ENCODE measurements around the gene RPLP2.

Gene RPLP2

DNA sequence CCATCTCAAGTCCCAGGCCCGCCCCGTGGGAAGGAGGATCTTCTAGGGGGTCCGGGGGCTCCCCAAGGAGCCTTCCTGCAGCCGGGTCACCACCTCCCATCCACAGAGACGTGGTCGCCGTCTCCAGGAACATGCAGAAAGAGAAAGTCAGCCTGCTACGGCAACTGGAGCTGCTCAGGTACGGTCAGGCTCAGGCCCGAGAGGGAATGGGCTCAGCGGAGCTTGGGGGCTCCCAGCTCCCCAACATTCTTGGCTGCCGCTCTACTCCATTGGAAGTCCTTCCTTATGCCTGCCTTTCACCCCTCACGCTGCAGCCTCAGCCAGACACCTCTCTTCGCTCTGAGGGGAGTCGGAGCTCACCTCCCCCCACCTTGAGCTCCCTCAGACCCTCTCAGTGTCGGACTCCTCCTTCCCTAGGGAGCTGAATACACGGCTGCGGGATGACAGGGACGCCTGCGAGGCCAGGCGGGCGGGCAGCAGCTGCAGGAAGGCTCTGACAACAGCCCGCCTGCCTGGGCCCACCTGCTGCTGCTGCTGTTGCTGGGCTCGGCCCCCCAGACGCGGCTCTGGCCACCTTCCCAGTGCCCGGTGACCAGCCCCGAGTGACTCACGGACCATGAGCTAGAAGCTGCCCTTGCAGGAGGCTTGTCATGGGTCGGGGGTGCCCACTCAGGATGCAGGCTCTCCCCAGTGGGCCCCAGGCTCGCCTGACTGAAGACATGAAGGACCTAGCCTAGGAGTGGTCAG, 21.5 kb downstream of the RPLP2 start:
- TF ChIP-seq, protein P1, sequence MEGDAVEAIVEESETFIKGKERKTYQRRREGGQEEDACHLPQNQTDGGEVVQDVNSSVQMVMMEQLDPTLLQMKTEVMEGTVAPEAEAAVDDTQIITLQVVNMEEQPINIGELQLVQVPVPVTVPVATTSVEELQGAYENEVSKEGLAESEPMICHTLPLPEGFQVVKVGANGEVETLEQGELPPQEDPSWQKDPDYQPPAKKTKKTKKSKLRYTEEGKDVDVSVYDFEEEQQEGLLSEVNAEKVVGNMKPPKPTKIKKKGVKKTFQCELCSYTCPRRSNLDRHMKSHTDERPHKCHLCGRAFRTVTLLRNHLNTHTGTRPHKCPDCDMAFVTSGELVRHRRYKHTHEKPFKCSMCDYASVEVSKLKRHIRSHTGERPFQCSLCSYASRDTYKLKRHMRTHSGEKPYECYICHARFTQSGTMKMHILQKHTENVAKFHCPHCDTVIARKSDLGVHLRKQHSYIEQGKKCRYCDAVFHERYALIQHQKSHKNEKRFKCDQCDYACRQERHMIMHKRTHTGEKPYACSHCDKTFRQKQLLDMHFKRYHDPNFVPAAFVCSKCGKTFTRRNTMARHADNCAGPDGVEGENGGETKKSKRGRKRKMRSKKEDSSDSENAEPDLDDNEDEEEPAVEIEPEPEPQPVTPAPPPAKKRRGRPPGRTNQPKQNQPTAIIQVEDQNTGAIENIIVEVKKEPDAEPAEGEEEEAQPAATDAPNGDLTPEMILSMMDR (IDR thresholded peaks at IDR 0.05; ENCODE audit: low read length, missing control alignments) = no peak
- H3K4me3 ChIP-seq (replicated peaks; ENCODE audit: low read depth, low read length) = no peak overlapping the region
- DNase-seq (ENCODE audit: low read depth) = no peak

DNA sequence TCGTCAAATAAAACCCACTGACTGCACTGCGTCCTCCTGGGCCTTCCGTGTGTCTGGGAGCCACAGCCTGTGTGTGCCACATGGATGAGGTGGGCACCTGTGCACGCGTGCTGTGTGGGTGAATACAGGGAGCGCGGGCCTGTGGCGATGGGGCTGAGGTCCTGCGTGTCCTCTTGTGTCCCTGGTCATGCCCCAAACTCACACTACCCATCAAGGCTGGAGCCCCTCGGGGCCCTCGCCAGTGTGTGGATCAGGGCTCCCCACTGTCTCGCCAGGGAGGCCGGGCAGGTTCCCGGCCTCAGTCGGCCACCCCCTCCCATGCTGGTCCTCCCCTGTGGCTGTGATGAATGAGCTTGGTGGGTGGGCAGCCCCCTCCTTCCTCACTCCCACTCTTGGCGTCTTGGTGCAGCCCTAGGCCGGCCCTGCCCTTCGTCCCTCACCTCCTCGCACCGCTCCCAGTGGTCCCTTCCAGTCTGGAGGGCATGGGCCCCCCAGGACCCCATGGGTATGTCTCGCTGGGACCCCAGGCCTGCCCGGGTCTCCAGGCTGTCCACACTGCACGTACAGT, 22.3 kb downstream of the RPLP2 start:
- peak overlapping the region; percentile 48 for H3K4me3 ChIP-seq (replicated peaks; ENCODE audit: low read depth, low read length)
- TF ChIP-seq, protein P1 (IDR thresholded peaks at IDR 0.05; ENCODE audit: low read length, missing control alignments) = no peak
- DNase-seq (ENCODE audit: low read depth) = no peak

DNA sequence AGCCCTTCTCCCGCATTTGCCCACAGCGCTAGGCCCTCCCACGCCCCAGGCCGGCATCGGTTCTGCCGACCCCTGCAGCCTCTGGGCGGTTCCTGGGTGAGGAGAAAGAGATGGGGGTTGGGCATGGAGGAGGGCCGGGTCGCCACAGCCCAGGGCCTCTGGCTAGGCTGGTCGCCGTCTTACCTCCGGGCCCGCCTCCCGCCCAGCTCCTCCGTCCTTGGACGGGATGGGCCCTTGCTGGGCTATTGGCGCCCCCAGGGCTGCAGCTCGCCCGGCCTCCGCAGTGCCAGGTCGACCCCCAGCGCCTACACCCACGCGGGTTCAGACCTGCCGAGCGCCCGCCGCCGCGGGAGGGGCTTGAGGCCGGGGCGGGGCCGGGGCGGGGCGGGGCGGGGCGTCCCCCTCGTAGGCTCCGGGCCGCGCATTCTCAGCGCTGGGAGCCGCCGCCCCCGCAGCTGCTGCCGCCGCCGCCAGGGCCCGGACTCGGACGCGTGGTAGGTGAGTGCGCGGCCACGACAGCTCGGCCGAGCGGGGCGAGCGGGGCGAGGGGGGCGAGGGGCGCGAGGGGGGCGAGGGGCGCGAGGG, 22.9 kb downstream of the RPLP2 start, which contains the start of gene CD151:
CD151 (plus strand) TSS at position 424 of the 585 bp plus-strand sequence. CDS start 3,118 bp downstream, outside the sequence.
- peak within 1 kb of the TSS; percentile 70 for H3K4me3 ChIP-seq (replicated peaks; ENCODE audit: low read depth, low read length)
- TF ChIP-seq, protein P1 (IDR thresholded peaks at IDR 0.05; ENCODE audit: low read length, missing control alignments) = no peak
- peak; percentile 47 for DNase-seq (ENCODE audit: low read depth)

DNA sequence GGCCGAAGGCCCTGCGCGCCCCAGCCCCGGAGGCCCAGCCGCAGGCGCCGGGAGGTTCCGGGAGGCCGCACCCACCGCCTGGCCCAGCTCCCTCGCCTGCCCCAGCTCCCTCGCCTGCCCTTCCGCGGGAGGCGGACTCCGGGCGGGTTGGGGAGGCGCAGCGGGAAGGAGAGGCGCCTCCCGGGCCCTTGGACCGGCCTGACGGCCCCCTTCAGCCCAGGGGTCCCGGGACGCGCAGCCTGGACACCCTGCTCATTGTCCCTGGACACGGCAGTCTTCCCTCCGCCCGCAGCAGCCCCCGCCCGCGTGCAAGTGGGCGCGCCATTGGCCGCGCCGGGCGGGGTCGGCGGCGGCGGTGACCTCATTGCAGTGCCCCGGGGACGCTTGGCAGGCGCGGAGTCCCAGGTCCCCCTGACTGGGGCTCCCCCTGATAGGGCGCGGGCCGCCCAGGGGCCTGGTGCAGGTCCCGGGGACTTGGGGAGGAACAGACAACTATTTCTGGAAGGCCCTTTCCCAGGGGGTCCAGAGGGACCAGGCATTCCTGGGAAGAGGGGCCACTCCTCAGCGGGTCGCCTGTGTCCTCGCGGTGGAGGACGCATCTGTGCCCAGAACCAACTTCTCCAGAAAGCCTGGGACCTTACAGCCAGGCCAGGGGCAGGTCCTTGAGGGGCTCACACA, 23.5 kb downstream of the RPLP2 start:
- no peak for DNase-seq (ENCODE audit: low read depth)
- TF ChIP-seq, protein P1 (IDR thresholded peaks at IDR 0.05; ENCODE audit: low read length, missing control alignments) = no peak
- peak overlapping the region; percentile 70 for H3K4me3 ChIP-seq (replicated peaks; ENCODE audit: low read depth, low read length)

DNA sequence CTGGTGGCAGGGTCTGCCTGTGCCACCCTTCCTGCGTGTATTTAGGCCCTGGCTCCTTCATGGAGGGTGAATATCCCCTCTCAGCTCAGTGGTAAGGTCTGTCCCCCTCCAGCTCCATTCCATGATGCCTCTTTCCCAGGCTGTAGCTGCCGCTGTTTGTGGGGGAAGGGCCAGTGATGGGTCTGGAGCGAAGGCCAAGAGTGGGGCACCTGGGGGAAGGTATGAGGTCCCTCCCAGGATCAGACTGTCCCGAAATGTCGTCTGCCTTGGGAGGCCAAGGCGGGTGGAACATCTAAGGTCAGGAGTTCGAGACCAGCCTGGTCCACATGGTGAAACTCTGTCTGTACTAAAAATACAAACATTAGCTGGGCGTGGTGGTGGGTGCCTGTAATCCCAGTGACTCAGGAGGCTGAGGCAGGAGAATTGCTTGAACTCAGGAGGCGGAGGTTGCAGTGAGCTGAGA, 24.1 kb downstream of the RPLP2 start:
- TF ChIP-seq, protein P1 (IDR thresholded peaks at IDR 0.05; ENCODE audit: low read length, missing control alignments) = no peak
- H3K4me3 ChIP-seq (replicated peaks; ENCODE audit: low read depth, low read length) = peak overlapping the region; percentile 70
- DNase-seq (ENCODE audit: low read depth) = no peak

DNA sequence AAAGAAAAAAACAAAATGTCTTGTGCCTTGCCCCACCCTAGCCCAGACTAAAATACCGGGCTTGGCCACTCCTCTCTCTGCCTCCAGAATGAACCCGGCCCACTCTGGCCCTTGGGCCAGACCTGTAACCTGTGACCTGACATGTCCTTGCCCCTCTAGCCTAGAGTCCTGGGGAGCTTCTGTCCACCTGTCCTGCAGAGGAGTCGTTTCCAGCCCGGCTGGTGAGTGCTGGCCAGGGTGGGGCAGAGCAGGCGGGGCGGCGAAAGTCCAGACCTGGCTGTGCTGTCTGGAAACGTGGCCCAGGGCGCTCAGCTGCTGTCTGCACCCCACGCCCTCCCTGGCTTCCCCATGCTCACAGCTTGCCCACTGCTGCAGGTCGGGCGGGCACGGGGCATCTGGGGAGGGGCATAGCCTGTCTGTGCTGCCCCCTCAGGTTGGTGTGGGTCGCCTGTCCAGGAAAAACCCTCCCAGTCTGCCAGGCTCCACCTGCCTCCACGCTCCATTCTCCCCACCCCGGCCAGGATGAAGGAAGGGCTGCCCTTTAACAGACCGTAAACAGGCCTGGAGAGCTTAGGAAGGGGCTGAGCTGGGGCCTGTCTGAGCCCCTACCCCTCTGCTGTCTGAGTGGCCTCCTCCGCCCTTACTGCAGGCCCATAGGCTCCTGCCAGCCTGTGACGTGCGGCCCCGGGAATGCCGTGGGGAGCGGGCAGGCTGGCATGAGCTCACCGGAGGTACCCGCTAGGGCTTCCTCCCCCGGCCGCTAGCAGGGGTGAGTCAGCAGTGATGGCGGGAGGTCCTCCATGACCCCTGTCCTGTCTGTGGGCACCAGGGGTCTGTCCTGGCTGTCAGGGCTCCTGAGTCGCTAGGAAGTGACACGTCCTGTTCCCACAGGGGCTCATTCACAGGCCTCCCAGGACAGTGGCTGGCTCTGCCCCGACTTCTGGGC, 24.9 kb downstream of the RPLP2 start:
- TF ChIP-seq, protein P1 (IDR thresholded peaks at IDR 0.05; ENCODE audit: low read length, missing control alignments) = no peak
- peak; percentile 61 for DNase-seq (ENCODE audit: low read depth)
- peak overlapping the region; percentile 38 for H3K4me3 ChIP-seq (replicated peaks; ENCODE audit: low read depth, low read length)
